GM19328 (cell line): ENCODE data around the gene ADCY3.

Experiments used
- ATAC-seq: cut with Tn5 transposase; IDR thresholded peaks from one replicate; pipeline ENCODE4 v1.9.1; 2021; ENCODE audit warnings: mild to moderate bottlenecking, moderate library complexity; ENCODE audit not compliant: unreplicated experiment

The ADCY3 gene

GRCh38 chr2:24908461-24908901, 11.6 kb downstream of the ADCY3 start:
- no peak for ATAC-seq

DNA sequence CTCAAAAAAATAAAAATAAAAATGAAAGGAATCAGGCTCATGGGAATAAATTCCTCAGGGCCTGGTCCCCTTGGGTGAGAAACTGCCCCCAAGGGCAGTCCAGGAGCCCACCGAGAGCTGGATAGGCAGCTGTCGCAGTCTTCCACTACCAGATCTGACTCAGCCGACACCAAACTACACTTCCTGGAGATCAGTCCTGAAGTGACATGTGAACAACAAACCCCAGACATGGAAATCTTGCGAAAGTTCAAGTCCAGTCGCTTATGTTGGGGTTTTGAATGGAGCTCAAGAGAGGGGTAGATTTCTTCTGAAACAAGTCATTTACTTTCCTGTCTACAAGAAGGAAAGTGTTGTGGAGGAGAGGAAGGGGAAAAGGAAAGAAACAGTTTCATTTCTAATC, 12.9 kb downstream of the ADCY3 start:
- no peak for ATAC-seq

GRCh38 chr2:24906466-24906865, 13.6 kb downstream of the ADCY3 start:
- ATAC-seq: no peak

GRCh38 chr2:24903161-24904103, 16.6 kb downstream of the ADCY3 start:
- no peak for ATAC-seq

DNA sequence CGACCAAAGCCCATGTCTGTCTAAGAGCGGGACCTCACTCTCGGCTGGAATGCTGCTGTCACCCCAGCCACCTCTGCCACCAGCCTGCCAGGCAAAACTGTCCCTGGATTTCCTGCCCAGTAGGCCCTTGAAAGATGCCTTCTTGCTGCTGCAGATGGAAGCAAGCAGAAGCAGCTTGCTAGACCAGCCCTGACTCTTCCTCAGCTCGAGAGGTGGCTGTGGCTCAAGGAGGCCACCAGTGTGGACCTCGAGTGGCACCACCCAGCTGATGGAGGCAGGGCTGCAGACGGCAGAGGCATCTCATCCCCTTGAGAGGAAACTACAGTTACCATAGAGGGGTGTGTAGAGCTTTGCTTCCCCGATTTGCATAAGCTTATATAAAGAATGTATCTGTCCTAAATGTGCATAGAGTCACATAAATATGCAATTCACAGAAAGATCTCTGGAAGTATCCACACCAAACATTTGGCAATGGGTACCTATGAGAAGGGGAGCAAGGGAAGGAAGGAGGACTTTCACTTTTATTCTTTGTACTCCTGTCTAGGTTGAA, 20.6 kb downstream of the ADCY3 start:
- no peak for ATAC-seq

- no peak for ATAC-seq
Measured at GRCh38 chr2:24898122-24899109, 21.6 kb downstream of the ADCY3 start.

DNA sequence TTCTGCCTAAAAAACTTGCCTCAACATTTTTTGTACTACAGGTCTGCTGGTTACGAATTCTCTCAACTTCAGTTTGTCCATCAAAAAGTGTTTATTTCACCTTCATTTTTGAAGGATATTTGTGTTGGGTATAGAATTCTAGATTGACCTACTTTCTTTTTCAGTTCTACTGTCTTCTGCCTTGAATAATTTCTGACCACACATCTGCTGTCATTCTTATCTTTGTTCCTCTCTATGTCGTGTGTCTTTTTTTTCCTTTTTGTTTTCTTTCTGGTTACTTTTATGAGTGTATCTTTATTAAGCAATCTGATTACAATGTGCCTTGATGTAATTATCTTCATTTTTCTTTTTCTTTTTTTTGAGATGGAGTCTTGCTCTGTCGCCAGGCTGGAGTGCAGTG, 25.3 kb downstream of the ADCY3 start:
- ATAC-seq: no peak

DNA sequence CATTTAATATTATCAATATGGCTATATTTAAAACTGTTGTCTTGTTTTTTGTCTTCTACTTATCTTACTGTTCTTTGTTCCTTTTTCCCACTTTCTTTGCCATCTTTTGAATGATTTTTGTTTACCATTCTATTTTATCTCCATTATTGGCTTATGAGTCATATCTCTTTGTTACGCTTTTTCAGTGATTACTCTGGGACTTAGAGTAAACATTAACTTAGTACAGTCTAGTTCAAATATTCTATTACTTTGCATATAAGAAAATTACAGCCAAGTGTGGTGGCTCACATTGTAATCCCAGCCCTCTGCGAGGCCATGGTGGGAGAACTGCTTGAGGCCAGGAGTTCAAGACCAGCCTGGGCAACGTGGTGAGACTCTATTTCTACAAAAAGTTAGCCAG, 26.1 kb downstream of the ADCY3 start:
- no peak for ATAC-seq

GRCh38 chr2:24892928-24893327, 27.1 kb downstream of the ADCY3 start:
- ATAC-seq: no peak

DNA sequence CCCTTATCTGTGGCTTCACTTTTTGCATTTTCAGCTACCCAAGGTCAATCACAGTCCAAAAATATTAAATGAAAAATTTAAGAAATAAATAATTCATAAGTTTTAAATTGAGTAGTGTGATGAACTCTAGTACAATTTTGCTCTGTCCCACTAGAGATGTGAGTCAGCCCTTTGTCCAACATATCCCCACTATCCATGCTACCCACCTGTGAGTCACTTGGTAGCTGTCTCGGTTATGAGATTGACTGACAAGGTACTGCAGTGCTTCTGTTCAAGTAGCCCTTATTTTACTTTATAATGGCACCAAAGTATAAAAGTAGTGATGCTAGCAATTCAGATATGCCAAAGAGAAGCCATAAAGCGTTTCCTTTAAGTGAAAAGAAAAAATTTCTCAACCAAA, 28.8 kb downstream of the ADCY3 start:
- no peak for ATAC-seq

DNA sequence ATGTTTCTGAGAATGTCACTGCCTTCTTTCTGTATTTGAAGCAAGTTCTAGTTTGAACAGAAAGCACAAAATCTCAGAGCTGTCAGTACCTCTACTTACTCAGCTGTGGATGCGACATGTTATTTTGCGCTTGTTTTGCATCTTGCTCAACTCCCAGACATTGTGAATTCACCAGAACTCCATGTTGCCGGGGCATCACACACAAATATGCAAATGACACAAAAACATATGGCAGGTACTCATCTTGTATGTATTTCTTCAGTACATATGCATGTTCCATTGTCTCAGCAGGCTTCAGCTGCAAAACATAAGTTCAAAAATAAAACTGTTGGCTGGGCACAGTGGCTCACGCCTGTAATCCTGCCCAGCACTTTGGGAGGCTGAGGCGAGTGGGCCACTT, 30.8 kb downstream of the ADCY3 start:
- no peak for ATAC-seq

GRCh38 chr2:24888177-24888576, 31.9 kb downstream of the ADCY3 start:
- ATAC-seq: no peak

DNA sequence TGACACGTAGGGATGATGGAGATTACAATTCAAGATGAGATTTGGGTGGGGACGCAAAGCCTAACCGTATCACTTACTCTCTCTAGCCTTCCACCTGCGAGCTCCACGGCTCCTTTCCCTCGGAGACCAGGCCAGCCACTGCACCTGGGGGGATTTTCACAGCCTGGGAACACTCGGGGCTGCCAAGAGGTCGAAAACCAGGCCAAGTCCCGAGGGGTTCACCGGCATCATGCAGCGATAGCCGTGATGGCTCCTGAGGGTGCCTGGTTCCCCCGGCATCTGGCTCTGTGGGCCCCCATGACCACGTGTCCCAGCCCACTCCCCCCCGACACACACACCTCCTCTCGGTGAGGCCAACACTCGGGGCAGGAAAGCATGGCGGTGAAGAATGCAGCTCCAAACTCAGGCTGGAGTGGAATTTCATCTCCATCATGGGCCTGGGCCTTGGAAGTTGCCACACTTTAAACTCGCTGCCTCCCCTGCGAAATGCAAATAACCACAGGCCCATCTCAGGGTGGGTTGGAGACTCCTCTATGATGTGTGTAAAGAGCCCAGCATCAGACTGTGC, 32.6 kb downstream of the ADCY3 start:
- ATAC-seq: no peak

DNA sequence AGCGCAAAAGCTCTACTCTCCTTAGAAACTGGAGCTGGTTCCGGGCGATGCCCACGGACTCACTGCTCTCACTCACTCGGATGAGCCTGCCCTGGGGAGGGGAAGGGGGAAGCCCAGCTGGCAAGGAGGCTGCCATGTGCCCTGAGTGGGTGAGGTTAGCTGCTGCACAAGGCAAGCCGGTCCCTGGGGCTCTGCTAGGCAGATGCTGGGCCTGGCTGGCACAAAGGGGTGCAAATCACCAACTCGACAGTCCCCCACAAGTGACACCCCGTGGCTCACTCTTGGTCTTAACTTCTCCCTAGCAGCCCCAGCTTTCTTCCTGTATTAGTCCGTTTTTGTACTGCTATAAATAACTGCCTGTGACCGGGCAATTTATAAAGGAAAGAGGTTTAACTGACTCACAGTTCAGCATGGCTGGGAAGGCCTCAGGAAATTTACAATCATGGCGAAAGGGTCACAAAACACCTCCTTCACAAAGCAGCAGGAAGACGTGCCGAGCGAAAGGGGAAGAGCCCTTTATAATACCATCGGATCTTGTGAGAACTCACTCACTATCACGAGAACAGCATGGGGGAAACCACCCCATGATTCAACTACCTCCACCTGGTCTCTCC, 33.2 kb downstream of the ADCY3 start:
- ATAC-seq: no peak

DNA sequence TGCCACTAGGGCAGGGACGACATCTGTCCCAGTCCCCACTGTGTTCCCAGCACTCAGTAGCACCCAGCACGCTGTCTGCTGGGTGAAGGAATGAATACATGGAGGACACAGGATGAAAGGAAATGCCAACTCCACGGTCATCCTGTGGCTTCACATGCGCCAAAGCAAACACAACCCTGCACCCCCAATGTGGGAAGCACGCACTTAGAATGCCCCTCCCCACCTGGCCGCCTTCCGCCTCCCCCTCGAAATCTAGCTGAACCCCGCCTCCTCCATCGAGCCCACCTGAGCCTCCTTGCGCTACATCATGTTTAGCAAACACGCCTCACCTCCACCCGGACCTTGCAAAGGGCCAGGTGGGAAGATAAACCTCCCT, 33.9 kb downstream of the ADCY3 start:
- ATAC-seq: no peak

GRCh38 chr2:24885221-24886125, 34.6 kb downstream of the ADCY3 start:
- no peak for ATAC-seq

- ATAC-seq: no peak
Measured at GRCh38 chr2:24883946-24884345, 36.1 kb downstream of the ADCY3 start.

DNA sequence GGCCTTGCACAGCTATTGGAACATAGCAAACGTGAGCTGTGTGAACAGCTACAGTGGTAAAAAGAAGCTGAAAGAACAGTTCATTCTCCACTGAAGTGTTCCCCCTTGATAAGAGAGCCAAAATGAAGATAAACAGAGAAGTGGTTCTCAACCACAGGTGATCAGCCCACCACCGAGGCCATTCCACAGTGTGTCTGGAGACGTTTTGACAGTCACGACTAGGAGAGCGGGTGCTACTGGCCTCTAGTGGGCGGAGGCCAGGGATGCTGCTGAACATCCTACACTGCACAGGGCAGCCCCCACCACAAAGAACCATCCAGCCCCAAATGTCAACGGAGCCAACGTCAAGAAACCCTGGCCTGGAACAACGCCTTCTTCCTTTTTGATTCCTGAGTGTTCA, 38.4 kb downstream of the ADCY3 start:
- no peak for ATAC-seq

DNA sequence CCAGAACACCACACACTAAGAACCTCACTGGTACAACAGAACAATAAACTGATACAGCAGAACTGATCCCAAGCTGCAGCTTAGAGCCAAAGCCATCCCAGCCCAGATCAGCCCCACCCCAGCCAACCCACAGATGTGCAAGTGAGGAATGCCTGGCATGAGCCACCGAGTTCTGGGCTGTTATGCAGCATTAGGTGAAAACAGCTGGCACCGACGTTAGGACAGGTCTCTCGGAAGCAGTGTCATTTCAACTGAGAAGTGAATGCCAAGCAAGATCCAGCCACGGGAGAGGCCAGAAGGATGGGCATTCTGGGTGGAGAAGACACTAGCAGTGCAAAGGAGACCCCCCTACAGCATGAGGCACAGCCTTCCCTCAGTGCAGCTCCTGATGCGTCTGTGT, 38.9 kb downstream of the ADCY3 start:
- ATAC-seq: no peak

DNA sequence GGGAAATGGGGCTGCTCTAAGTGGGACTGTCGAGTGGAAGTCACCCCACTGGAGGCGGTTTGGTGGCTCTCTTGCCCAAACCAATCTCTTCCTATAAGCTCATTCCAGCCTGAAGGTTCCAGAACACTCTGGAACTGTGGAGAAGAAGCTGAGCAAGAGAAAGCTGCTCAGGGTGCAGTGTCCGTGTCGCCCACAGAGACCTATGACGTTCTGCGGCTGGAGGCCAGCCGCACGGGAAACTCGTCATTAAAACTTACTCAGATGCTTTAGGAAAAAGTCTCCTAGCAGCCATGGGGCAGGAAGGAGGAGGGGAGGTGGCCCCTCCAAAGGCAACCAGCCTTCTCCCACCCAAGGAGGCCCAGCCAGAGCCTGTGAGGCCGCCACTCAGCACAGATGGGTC, 41.7 kb downstream of the ADCY3 start:
- ATAC-seq: no peak
